ENCODE measurements around the gene ZNF146. TPM values are rescaled to one million over a fixed set of nuclear protein-coding genes. Genes with fewer than 3 reads are reported as not detected.

Gene ZNF146
- total and polyA plus RNA-seq, 2 of the 8 experiments (the other 6 are each of a cell fraction or from before 2014, with no cell fraction given): 27.0 to 161 TPM

- Histone ChIP-seq H4K8ac (ENCODE audit: extremely low read depth, insufficient read depth, low read length) (no peak overlapping the region), H3K14ac (ENCODE audit: insufficient read length) (no peak overlapping the region), H3K79me1 (ENCODE audit: low read depth, low read length) (no peaks in the 10 kb centered on the region), H3K4me2 (ENCODE audit: insufficient read depth in 1 of 2, low read depth in 2 of 2, low read length in 2 of 2) (no peak overlapping the region), H3K23ac (ENCODE audit: insufficient read length) (no peak overlapping the region), H2BK120ac (replicated peaks; ENCODE audit: low read depth, low read length) (no peak overlapping the region), H3K23me2 (ENCODE audit: low read depth, low read length) (no peaks in the 10 kb centered on the region), H3K27me3 (replicated peaks in 1 of 4; ENCODE audit: control insufficient read depth in 3 of 4, extremely low read depth in 1 of 4, insufficient read depth in 3 of 4, low read length in 3 of 4) (no peaks in the 10 kb centered on the region), H2BK5ac (ENCODE audit: low read depth, low read length) (no peak overlapping the region), H2BK15ac (ENCODE audit: low read length) (no peak overlapping the region), H3K18ac (ENCODE audit: extremely low read depth, low read length) (no peak overlapping the region), H2AFZ (ENCODE audit: low read length) (no peak overlapping the region), H4K20me1 (replicated peaks in 1 of 2; ENCODE audit: control insufficient read depth in 1 of 2, insufficient read depth in 2 of 2, low read length in 2 of 2) (no peaks in the 10 kb centered on the region), H3K9ac (replicated peaks in 1 of 4; ENCODE audit: extremely low read depth in 1 of 4, low read depth in 3 of 4, low read length in 3 of 4) (no peak overlapping the region), H2AK5ac (ENCODE audit: low read depth, low read length) (no peak overlapping the region), H4K5ac (ENCODE audit: insufficient read length, low read depth, low read length) (no peak overlapping the region), H2BK20ac (ENCODE audit: low read length) (no peak overlapping the region), H3K56ac (replicated peaks; ENCODE audit: insufficient read length, low read depth, low read length) (no peak overlapping the region), H3K4me1 (replicated peaks in 1 of 4; ENCODE audit: control insufficient read depth in 3 of 4, insufficient read depth in 4 of 4, low read length in 3 of 4) (no peaks in the 10 kb centered on the region), H3K9me3 (ENCODE audit: insufficient read depth in 2 of 2, low read depth in 1 of 2, low read length in 1 of 2) (peaks cover 13 to 41% of the 10 kb centered on the region in 2 experiments; a peak in 3 of 4 replicates), H4K91ac (replicated peaks; ENCODE audit: insufficient read length, low read length) (no peak overlapping the region), H3K79me2 (ENCODE audit: control insufficient read depth in 1 of 2, insufficient read depth in 2 of 2, low read length in 2 of 2) (no peaks in the 10 kb centered on the region), H3K27ac (ENCODE audit: low read depth, low read length) (no peak overlapping the region), H2BK12ac (ENCODE audit: low read depth, low read length) (no peak overlapping the region), H3K36me3 (ENCODE audit: control insufficient read depth in 2 of 4, insufficient read depth in 4 of 4, low read length in 3 of 4) (no peaks in the 10 kb centered on the region), H3K4ac (replicated peaks; ENCODE audit: insufficient read length, low read depth, low read length) (no peak overlapping the region), H3K4me3 (ENCODE audit: extremely low read depth in 1 of 4, insufficient read depth in 2 of 4, low read depth in 3 of 4, low read length in 4 of 4) (no peak overlapping the region)
- DNase-seq (ENCODE audit: low read depth in 1 of 2, low spot score in 2 of 2) (no peak), FAIRE-seq (no peak)
- ChIA-PET CTCF (ENCODE audit: partially characterized antibody) (no interaction called here), POLR2A (ENCODE audit: partially characterized antibody) (no interaction called here)
- WGBS, 2 experiments (ENCODE audit: extremely low coverage in 1 of 2, insufficient coverage in 1 of 2, insufficient read length in 1 of 2, insufficient replicate concordance in 2 of 2, low coverage in 1 of 2, low lambda C conversion rate in 2 of 2, missing lambda C conversion rate in 1 of 2): 93% methylated on average over 24 of the region's 35 CpGs; no CpG with 5 or more reads in 1 of the 2 experiments
- TF ChIP-seq SRF (IDR thresholded peaks at IDR 0.05; ENCODE audit: low read depth, low read length) (no peak), SUZ12 (IDR thresholded peaks at IDR 0.05; ENCODE audit: low read length) (no peak), E2F6 (IDR thresholded peaks at IDR 0.05) (no peak), CHD2 (IDR thresholded peaks at IDR 0.05; ENCODE audit: low read length) (no peak), SIRT6 (IDR thresholded peaks at IDR 0.05; ENCODE audit: low read length) (no peak), TCF12 (IDR thresholded peaks at IDR 0.05; ENCODE audit: low read depth, low read length) (no peak), KDM1A (IDR thresholded peaks at IDR 0.05; ENCODE audit: borderline replicate concordance, low read length) (no peak), POLR2A (IDR thresholded peaks at IDR 0.05; ENCODE audit: control extremely low read depth in 1 of 2, low read depth in 2 of 2, low read length in 2 of 2) (no peak), CREB1 (IDR thresholded peaks at IDR 0.05) (no peak), EGR1 (IDR thresholded peaks at IDR 0.05; ENCODE audit: borderline replicate concordance, low read depth, low read length) (no peak), JUND (IDR thresholded peaks at IDR 0.05; ENCODE audit: low read length) (no peak), BACH1 (IDR thresholded peaks at IDR 0.05; ENCODE audit: low read length) (no peak), CTBP2 (IDR thresholded peaks at IDR 0.05; ENCODE audit: borderline replicate concordance, insufficient read depth, insufficient read length, low read length) (no peak), CHD1 (IDR thresholded peaks at IDR 0.05; ENCODE audit: low read depth, low read length) (no peak), RXRA (IDR thresholded peaks at IDR 0.05; ENCODE audit: insufficient read depth, low read depth, low read length) (no peak)
- TF ChIP-seq, protein P1, sequence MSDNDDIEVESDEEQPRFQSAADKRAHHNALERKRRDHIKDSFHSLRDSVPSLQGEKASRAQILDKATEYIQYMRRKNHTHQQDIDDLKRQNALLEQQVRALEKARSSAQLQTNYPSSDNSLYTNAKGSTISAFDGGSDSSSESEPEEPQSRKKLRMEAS (IDR thresholded peaks at IDR 0.05): no peak
Measured at GRCh38 chr19:36265856-36266374, 51.0 kb downstream of the ZNF146 start.
